ENCODE data around the gene ANKFN1.

Gene ANKFN1

GRCh38 chr17:56521414-56522141 lies 368.3 kb downstream of the ANKFN1 start:
- no peak for DNase-seq

- DNase-seq: no peak
Observed at GRCh38 chr17:56523042-56523441, 369.8 kb downstream of the ANKFN1 start.

- no peak for DNase-seq
Observed at GRCh38 chr17:56528696-56529095, 375.4 kb downstream of the ANKFN1 start.

- no peak for DNase-seq
Observed at GRCh38 chr17:56532926-56533325, 379.7 kb downstream of the ANKFN1 start.

GRCh38 chr17:56536766-56537165 lies 383.5 kb downstream of the ANKFN1 start:
- DNase-seq: peak; percentile 29

- no peak for DNase-seq
Observed at GRCh38 chr17:56540836-56541235, 387.6 kb downstream of the ANKFN1 start.

- no peak for DNase-seq
Observed at GRCh38 chr17:56543280-56543679, 390.0 kb downstream of the ANKFN1 start.

- no peak for DNase-seq
Observed at GRCh38 chr17:56545106-56545505, 391.8 kb downstream of the ANKFN1 start.

GRCh38 chr17:56545930-56546329 lies 392.7 kb downstream of the ANKFN1 start:
- no peak for DNase-seq

GRCh38 chr17:56548661-56549060 lies 395.4 kb downstream of the ANKFN1 start:
- DNase-seq: no peak

GRCh38 chr17:56549501-56549900 lies 396.2 kb downstream of the ANKFN1 start:
- DNase-seq: no peak

GRCh38 chr17:56557682-56558081 lies 404.4 kb downstream of the ANKFN1 start:
- DNase-seq: no peak

GRCh38 chr17:56558088-56558487 lies 404.8 kb downstream of the ANKFN1 start:
- DNase-seq: no peak
